ENCODE measurements around the gene RSRC1. TPM values are rescaled to one million over a fixed set of nuclear protein-coding genes. Genes with fewer than 3 reads are reported as not detected.
A peak's percentile ranks its signal among the peaks of the same experiment; 100 is the strongest.

RSRC1 gene
- total and polyA plus RNA-seq, 2 of the 13 experiments (the other 11 are each of a cell fraction or from before 2014, with no cell fraction given), result 4.9 to 63.0 TPM

GRCh38 chr3:158368271-158368670 is 258.4 kb downstream of the RSRC1 start (continued):
- TF ChIP-seq TSC22D2 (CRISPR knock-in tag; IDR thresholded peaks at IDR 0.05; ENCODE audit: borderline replicate concordance) (no peak), GATAD1 (CRISPR knock-in tag; IDR thresholded peaks at IDR 0.05) (peak; percentile 50; the same call in 1 of the 2 replicates), CHCHD3 (CRISPR knock-in tag; IDR thresholded peaks at IDR 0.05) (no peak), RBAK (CRISPR knock-in tag; IDR thresholded peaks at IDR 0.05) (peak; percentile 26; the same call in 1 of the 2 replicates), KDM5A (IDR thresholded peaks at IDR 0.05; ENCODE audit: borderline replicate concordance, low read length) (no peak), DZIP1 (CRISPR knock-in tag; IDR thresholded peaks at IDR 0.05) (no peak), MAX (IDR thresholded peaks at IDR 0.05) (peak; percentile 76), NFKBIZ (CRISPR knock-in tag; IDR thresholded peaks at IDR 0.05) (0 out of 2 replicates have a peak, but pooled peaks have one; percentile 53), SOX6 (IDR thresholded peaks at IDR 0.05) (no peak), SOX6 (CRISPR knock-in tag; IDR thresholded peaks at IDR 0.05) (peak; percentile 88), PRDM4 (CRISPR knock-in tag; IDR thresholded peaks at IDR 0.05; ENCODE audit: borderline replicate concordance) (no peak), MLX (CRISPR knock-in tag; IDR thresholded peaks at IDR 0.05) (peak; percentile 98), ZMAT5 (CRISPR knock-in tag; IDR thresholded peaks at IDR 0.05; ENCODE audit: borderline replicate concordance, low read depth) (no peak), XRCC5 (optimal IDR thresholded peaks at IDR 0.05; ENCODE audit: low read length) (no peak), HNRNPUL1 (IDR thresholded peaks at IDR 0.05; ENCODE audit: low read depth, low read length) (no peak), TEAD3 (CRISPR knock-in tag; optimal IDR thresholded peaks at IDR 0.05; ENCODE audit: borderline replicate concordance) (peak; percentile 66), PITX1 (CRISPR knock-in tag; IDR thresholded peaks at IDR 0.05) (peak; percentile 100), HNF4A (CRISPR knock-in tag; IDR thresholded peaks at IDR 0.05) (peak; percentile 98), ZNF816 (CRISPR knock-in tag; IDR thresholded peaks at IDR 0.05; ENCODE audit: borderline replicate concordance) (no peak), ZNF839 (CRISPR knock-in tag; IDR thresholded peaks at IDR 0.05; ENCODE audit: borderline replicate concordance) (no peak), LCORL (IDR thresholded peaks at IDR 0.05) (peak; percentile 72; the same call in 1 of the 2 replicates), LCORL (CRISPR knock-in tag; IDR thresholded peaks at IDR 0.05) (peak; percentile 92), ZNF510 (CRISPR knock-in tag; IDR thresholded peaks at IDR 0.05; ENCODE audit: low read depth) (no peak), KLF16 (CRISPR knock-in tag; IDR thresholded peaks at IDR 0.05) (peak in 1 of 2 experiments; percentile 15; a peak in 1 of 4 replicates), ZNF614 (CRISPR knock-in tag; IDR thresholded peaks at IDR 0.05; ENCODE audit: borderline replicate concordance) (0 out of 2 replicates have a peak, but pooled peaks have one; percentile 53)

All from HepG2 (cell line).